Activated CD4-positive, alpha-beta T cell treated with anti-CD3 and anti-CD28 coated beads, Interleukin-2, amount 50 U/mL, for 24 hours (primary cell): Measurements from ENCODE around the gene CPM.

Experiments used
- DNase-seq, 2 donors: peaks; one replicate each; pipeline ENCODE4 v3.0.0-alpha.2; 2020; ENCODE audit warnings: low read depth in 1 of 2, low spot score in 1 of 2

The CPM gene

GRCh38 chr12:68905733-68906132, 27.2 kb downstream of the CPM start:
- no peak for DNase-seq

- no peak for DNase-seq
Measured at GRCh38 chr12:68904351-68904962, 28.5 kb downstream of the CPM start.

DNA sequence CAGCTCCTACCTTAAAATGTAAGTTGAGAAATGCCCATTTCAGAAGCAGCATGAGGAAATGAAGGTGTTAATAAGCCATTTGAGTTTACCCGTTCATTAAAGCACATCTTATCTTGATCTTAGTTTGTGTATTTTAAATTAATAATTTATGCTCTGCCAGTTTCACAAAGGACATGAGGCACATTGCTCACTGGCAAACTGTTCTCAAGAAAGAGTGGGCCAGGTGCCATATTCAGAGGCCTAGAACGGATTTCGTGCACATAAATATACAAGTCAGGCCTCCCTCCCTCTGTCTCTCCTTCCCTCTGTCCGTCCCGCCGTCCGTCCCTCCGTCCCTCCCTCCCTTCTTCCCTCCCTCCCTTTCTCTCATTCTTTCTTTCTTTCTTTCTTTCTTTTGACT, 29.5 kb downstream of the CPM start:
- no peak for DNase-seq

DNA sequence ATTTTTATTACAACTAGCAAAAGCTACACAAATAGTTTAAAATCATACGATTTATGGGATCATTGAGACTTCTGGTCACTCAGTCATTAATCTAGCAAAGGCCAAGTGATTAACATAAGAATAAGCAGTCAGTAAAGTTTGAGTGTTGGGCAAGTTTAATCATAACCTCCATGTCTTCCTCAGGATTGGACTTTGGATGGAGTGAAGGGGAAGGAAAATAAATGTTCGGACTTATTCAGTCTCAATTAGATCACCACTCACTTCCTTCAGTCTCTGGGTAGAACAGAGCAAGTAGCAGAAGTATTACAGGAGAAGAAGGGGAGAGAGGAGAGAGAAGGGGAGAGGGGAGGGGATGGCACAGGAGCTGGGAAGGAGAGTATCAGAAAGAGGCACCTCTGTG, 31.4 kb downstream of the CPM start:
- DNase-seq, result no peak

GRCh38 chr12:68901145-68901544, 31.8 kb downstream of the CPM start:
- DNase-seq, result no peak

DNA sequence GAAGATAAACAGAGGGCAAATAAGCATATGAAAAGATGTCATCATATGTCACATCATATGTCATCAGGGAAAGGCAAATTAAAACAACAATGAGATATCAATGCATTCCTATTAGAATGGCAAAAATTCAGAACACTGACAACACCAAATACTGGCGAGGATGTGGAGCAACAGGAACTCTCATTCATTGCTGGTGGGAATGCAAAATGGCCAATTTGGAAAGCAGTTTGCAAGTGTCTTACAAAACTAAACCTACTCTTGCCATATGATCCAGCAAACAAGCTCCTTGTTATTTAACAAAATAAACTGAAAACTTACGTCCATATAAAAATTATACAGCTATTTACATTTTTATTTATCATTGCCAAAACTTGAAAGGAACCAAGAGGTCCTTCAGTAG, 32.7 kb downstream of the CPM start:
- DNase-seq, result no peak

- no peak for DNase-seq
Measured at GRCh38 chr12:68899251-68899771, 33.7 kb downstream of the CPM start.

- DNase-seq, result no peak
Measured at GRCh38 chr12:68896881-68897540, 36.0 kb downstream of the CPM start.

DNA sequence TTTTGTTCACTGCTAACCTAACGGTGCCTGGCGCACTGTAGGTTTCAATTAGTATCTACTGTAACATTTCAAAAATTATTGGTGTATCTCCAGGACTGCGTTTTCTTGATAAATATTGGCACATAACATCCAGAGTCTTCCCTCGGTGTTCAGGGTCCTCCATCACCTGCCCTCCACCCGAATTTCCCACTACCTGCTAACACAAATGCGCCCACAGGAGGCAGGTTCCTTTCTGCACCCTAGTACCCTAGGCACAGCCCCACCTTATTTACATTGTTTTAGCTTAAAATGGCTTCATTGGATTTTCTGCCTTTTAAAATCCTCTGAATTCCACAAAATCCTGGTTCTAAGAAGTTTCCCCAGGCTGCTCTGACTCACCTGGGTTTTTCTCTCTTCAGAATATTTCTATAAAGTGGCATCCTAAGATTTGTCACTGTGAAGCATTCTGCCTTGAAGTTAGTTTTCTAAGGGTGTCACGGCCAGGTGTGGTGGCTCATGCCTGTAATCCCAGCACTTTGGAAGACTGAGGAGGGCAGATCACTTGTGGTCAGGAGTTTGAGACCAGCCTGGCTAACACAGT, 38.6 kb downstream of the CPM start:
- no peak for DNase-seq

DNA sequence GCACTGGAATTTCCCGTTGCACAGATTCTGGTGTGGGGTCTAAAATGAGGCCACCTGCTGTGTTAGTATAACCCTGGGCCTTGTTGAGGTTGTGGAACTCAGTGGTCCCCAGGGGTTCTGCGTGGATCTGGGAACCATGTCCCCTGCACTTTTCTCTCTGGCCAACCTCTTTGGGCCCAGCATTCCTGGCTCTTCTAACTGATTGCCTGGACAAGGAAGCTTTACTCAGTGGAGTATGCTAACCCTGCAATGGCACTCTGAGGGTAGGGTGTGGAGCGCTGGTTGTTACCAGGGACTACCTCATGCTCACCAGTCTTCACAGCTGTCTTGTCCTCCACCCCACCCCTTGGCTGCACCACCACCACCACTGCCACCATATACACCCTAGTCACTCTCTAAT, 39.2 kb downstream of the CPM start:
- DNase-seq, result no peak

GRCh38 chr12:68893201-68893600, 39.8 kb downstream of the CPM start:
- DNase-seq, result no peak

DNA sequence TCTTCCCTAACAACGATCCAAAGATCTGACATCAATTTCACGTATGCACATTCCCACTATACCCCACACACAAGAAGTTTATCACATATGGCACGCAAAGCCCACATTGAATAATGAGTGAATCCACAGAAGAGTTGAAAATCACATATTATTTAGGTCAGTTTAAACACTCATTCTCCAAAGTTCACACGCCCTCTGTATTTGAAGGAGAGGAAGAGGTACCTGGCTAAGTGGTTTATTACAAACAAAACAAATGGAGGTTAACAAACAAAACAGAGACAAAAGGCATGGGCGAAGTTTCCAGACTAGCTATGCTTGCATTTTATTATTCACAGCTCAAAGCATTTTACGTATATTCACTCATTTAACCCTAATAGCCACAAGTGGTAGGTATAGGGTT, 41.8 kb downstream of the CPM start:
- DNase-seq, result no peak

DNA sequence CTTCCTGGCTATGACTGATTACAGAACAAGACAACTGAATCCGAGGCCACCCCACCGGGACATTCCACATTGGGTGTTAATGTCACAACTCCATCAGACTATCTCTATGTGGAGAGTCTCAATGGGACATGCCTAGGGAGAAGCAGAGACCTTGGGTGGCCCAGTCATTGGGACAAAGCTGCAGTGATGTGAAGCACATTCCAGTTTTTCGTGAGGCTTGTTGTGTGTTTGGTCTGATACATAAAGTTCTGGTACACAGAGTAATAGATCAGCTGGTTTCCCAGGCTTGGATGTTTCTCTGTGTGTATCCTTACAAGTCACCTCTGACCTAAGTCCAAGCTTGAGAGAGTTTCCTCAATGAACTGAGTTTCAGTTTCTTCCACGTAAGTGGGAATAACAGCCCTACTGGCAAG, 42.3 kb downstream of the CPM start:
- DNase-seq, result no peak

DNA sequence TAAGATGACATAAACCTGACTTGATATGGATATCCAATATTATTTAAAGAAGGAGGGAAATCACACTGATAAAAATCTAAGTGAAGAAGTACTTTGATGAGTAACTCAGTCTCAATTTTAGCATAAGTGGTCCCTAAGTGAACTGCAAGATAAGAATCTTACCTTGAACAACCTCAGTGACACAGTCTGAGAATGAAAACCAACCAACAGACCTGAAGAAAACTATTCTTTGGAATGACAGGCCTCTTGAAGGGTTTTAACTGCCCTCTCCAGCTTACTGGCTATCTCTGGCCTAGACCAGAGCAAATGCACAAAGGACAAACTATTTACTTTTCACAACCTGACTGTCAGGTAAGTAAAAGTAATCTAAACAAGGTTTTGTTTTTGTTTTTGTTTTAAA, 44.7 kb downstream of the CPM start:
- DNase-seq, result no peak

DNA sequence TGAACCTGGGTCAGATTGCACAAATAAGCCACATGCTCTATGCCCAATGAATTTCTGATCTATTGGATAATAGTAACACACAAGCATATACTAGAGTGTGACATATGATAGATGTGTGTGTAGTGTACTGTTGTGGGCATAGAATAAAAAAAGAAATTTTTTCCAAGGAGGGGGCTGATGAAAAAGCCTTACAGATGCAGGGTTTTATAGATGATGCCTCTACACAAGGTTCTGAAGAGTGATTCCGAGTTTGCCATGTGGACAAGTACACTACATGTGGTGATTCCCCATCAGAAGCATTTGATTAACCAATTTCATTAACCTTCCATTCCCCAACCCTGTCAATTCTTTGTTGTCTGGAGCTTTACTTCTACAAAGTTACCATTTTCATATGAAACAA, 45.3 kb downstream of the CPM start:
- DNase-seq, result no peak

DNA sequence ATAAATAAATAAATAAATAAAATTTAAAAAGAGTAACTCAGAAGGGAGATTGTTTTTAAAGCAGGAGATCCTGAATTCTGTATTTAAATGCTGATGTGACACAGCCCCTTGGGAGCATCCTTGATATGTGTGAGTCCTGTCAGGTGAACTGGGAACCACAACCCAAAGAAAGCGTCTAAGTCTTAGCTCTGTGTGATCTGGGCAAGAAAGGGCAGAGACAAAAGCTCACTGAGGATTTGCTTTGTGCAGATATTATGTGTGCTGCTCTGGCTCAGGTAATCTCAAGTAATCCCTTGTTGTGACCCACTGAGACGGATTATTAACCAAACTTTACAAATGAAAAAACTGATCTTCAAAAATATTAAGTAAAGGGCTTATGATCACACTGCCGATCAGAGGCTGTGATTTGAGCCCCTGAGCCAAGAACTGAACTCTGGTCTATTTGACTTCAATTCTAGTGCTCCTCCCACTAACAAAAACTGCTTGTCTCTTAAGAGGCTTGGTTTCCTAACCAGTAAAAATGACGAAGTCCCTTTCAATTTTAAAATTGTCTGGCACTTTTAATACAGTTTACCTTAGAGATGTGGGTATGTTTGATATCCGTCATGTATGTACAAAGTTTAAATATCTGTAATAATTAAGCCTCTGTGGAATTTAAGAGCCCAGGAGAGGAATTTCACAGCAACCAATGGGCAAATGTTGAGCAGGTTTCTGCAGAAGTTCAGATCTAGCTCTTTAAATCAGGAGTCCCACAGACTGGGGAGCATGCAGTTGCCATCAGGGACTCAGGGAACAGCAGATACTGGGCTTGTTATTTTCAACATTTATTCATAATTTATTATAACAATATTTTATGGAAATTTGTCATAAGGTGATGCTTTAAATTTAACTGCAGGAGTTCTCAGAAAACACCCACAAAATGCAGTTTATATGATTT, 46.1 kb downstream of the CPM start:
- DNase-seq, result no peak

GRCh38 chr12:68885381-68885780, 47.6 kb downstream of the CPM start:
- DNase-seq, result no peak

GRCh38 chr12:68884251-68884650, 48.7 kb downstream of the CPM start:
- no peak for DNase-seq

DNA sequence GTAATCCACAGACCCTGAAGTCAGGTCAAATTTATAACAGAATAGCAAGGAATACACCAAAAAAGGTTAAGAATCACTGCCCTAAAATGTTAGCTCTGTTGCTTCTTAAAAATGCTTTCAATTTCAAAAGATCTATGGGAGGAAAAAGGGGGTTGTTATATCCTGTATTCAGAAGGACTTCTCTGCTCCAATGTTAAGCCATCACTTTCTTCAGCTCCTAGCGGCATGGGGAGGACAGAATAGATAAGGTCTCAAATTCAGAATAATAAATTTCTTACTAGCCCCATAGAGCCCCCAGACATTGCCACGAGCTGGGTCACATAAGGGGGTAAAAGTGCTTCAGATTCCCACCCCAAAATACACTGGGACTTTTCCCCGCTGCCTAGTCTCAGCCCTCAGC, 49.8 kb downstream of the CPM start:
- DNase-seq, result no peak

DNA sequence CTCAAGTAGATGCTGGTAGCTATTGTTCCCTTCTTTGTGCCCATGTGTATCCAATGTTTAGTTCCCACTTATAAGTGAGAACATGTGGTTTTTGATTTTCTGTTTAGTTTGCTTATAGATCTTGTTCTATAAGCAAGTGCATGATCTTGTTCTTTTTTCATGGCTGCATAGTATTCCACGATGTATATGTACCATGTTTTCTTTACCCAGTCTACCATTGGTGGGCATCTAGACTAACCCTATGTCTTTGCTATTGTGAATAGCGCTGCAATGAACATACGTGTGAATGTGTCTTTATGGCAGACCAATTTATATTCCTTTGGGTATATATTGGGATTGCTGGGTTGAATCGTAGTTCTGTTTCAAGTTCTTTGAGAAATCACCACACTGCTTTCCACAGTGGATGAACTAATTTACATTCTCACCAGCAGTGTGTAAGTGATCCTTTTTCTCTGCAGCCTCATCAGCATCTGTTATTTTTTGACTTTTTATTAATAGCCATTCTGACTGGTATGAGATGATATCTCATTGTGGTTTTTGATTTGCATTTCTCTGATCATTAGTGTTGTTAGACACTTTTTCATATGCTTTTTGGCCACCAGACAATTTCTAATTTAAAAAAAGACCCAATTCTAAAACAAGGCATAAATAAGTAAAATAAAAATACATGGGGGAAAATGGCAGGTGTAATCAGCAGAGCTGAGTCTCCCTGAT, 50.6 kb downstream of the CPM start:
- no peak for DNase-seq
